ENCODE data around the gene ZCCHC8.

DNA sequence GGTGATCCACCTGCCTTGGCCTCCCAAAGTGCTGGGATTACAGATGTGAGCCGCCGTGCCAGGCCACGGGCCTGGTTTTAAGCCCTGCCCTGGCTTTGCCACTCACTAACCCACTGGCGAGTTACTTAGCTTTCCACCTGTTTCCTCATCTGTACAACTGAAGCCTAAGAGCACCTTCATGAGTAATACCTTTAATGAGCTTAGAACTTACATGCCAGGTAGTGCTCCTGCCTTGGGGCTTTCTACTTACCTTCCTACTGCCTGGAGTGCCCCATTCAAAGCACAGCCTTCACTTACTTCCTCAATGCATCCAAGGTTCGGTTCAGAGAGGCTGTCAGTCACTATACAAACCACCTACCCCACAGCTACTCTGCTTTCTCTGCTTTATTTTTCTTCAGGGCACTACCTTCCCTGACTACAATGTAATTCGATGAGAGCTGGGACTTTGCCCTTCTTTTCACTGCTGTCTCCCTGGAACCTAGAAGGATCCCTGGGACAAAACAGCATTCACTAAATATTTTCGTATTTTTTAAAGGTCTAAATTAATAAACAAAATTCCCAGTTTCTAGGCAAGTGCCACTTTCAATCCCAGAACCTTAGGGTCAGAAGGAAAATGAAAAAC, 13.8 kb downstream of the ZCCHC8 start:
- TF ChIP-seq HEYL (CRISPR knock-in tag; IDR thresholded peaks at IDR 0.05), result no peak
- TF ChIP-seq PHF8 (IDR thresholded peaks at IDR 0.05; ENCODE audit: borderline replicate concordance, low read depth), result no peak
- TF ChIP-seq POLR2A (IDR thresholded peaks at IDR 0.05; ENCODE audit: low read length), result no peak
- no peak for TF ChIP-seq POLR2AphosphoS2 (conservative IDR thresholded peaks at IDR 0.05; ENCODE audit: low read length)
